ENCODE results near the gene PRDX5.

Gene PRDX5

GRCh38 chr11:64355078-64355940, 37.4 kb downstream of the PRDX5 start (continued):
- TF ChIP-seq ZNF248 (tag by site-specific recombination; IDR thresholded peaks at IDR 0.05) (no peak), ZNF585B (tag by site-specific recombination; IDR thresholded peaks at IDR 0.05) (no peak), SP3 (tag by site-specific recombination; IDR thresholded peaks at IDR 0.05) (no peak), ZNF514 (tag by site-specific recombination; IDR thresholded peaks at IDR 0.05) (no peak), ZNF621 (tag by site-specific recombination; IDR thresholded peaks at IDR 0.05) (no peak), ZNF221 (tag by site-specific recombination; IDR thresholded peaks at IDR 0.05; ENCODE audit: borderline replicate concordance) (no peak), ZNF16 (tag by site-specific recombination; IDR thresholded peaks at IDR 0.05; ENCODE audit: low read depth) (no peak), ZBTB7A (tag by site-specific recombination; IDR thresholded peaks at IDR 0.05; ENCODE audit: low read depth) (0 out of 2 replicates have a peak, but pooled peaks have one; percentile 28), ZNF76 (tag by site-specific recombination; IDR thresholded peaks at IDR 0.05; ENCODE audit: borderline replicate concordance, low read depth) (no peak; the same call in 1 of the 2 replicates), ZNF426 (tag by site-specific recombination; IDR thresholded peaks at IDR 0.05) (no peak), ZNF23 (tag by site-specific recombination; IDR thresholded peaks at IDR 0.05; ENCODE audit: borderline replicate concordance) (no peak), ZNF121 (tag by site-specific recombination; IDR thresholded peaks at IDR 0.05) (no peak), IKZF3 (tag by site-specific recombination; IDR thresholded peaks at IDR 0.05) (peak; percentile 33), ZNF10 (tag by site-specific recombination; IDR thresholded peaks at IDR 0.05) (no peak), ZNF416 (tag by site-specific recombination; IDR thresholded peaks at IDR 0.05) (no peak), ZNF701 (tag by site-specific recombination; IDR thresholded peaks at IDR 0.05) (no peak), ZNF561 (tag by site-specific recombination; IDR thresholded peaks at IDR 0.05; ENCODE audit: borderline replicate concordance) (no peak), ZNF223 (tag by site-specific recombination; IDR thresholded peaks at IDR 0.05) (no peak), ZNF202 (tag by site-specific recombination; IDR thresholded peaks at IDR 0.05; ENCODE audit: borderline replicate concordance) (no peak), ZNF394 (tag by site-specific recombination; IDR thresholded peaks at IDR 0.05; ENCODE audit: borderline replicate concordance) (no peak; the same call in 1 of the 2 replicates), ZNF776 (tag by site-specific recombination; IDR thresholded peaks at IDR 0.05; ENCODE audit: borderline replicate concordance) (no peak), REPIN1 (tag by site-specific recombination; IDR thresholded peaks at IDR 0.05; ENCODE audit: low read depth) (no peak), ZNF324 (tag by site-specific recombination; IDR thresholded peaks at IDR 0.05) (no peak), ZNF544 (tag by site-specific recombination; IDR thresholded peaks at IDR 0.05) (no peak), ZNF175 (tag by site-specific recombination; IDR thresholded peaks at IDR 0.05) (no peak), ZNF707 (tag by site-specific recombination; IDR thresholded peaks at IDR 0.05) (no peak)
- TF ChIP-seq, protein P1, sequence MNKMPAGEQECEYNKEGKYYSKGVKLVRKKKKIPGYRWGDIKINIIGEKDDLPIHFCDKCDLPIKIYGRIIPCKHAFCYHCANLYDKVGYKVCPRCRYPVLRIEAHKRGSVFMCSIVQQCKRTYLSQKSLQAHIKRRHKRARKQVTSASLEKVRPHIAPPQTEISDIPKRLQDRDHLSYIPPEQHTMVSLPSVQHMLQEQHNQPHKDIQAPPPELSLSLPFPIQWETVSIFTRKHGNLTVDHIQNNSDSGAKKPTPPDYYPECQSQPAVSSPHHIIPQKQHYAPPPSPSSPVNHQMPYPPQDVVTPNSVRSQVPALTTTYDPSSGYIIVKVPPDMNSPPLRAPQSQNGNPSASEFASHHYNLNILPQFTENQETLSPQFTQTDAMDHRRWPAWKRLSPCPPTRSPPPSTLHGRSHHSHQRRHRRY (tag by site-specific recombination; IDR thresholded peaks at IDR 0.05), result no peak
- TF ChIP-seq, protein P2, sequence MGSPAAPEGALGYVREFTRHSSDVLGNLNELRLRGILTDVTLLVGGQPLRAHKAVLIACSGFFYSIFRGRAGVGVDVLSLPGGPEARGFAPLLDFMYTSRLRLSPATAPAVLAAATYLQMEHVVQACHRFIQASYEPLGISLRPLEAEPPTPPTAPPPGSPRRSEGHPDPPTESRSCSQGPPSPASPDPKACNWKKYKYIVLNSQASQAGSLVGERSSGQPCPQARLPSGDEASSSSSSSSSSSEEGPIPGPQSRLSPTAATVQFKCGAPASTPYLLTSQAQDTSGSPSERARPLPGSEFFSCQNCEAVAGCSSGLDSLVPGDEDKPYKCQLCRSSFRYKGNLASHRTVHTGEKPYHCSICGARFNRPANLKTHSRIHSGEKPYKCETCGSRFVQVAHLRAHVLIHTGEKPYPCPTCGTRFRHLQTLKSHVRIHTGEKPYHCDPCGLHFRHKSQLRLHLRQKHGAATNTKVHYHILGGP (tag by site-specific recombination; IDR thresholded peaks at IDR 0.05), result no peak
- TF ChIP-seq, protein P3, sequence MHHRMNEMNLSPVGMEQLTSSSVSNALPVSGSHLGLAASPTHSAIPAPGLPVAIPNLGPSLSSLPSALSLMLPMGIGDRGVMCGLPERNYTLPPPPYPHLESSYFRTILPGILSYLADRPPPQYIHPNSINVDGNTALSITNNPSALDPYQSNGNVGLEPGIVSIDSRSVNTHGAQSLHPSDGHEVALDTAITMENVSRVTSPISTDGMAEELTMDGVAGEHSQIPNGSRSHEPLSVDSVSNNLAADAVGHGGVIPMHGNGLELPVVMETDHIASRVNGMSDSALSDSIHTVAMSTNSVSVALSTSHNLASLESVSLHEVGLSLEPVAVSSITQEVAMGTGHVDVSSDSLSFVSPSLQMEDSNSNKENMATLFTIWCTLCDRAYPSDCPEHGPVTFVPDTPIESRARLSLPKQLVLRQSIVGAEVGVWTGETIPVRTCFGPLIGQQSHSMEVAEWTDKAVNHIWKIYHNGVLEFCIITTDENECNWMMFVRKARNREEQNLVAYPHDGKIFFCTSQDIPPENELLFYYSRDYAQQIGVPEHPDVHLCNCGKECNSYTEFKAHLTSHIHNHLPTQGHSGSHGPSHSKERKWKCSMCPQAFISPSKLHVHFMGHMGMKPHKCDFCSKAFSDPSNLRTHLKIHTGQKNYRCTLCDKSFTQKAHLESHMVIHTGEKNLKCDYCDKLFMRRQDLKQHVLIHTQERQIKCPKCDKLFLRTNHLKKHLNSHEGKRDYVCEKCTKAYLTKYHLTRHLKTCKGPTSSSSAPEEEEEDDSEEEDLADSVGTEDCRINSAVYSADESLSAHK (tag by site-specific recombination; IDR thresholded peaks at IDR 0.05), result no peak
- TF ChIP-seq, protein P4, sequence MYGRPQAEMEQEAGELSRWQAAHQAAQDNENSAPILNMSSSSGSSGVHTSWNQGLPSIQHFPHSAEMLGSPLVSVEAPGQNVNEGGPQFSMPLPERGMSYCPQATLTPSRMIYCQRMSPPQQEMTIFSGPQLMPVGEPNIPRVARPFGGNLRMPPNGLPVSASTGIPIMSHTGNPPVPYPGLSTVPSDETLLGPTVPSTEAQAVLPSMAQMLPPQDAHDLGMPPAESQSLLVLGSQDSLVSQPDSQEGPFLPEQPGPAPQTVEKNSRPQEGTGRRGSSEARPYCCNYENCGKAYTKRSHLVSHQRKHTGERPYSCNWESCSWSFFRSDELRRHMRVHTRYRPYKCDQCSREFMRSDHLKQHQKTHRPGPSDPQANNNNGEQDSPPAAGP (tag by site-specific recombination; IDR thresholded peaks at IDR 0.05), result 0 out of 2 replicates have a peak, but pooled peaks have one; percentile 30
- TF ChIP-seq, protein P5, sequence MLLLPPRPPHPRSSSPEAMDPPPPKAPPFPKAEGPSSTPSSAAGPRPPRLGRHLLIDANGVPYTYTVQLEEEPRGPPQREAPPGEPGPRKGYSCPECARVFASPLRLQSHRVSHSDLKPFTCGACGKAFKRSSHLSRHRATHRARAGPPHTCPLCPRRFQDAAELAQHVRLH (tag by site-specific recombination; IDR thresholded peaks at IDR 0.05), result no peak
- TF ChIP-seq, protein P6, sequence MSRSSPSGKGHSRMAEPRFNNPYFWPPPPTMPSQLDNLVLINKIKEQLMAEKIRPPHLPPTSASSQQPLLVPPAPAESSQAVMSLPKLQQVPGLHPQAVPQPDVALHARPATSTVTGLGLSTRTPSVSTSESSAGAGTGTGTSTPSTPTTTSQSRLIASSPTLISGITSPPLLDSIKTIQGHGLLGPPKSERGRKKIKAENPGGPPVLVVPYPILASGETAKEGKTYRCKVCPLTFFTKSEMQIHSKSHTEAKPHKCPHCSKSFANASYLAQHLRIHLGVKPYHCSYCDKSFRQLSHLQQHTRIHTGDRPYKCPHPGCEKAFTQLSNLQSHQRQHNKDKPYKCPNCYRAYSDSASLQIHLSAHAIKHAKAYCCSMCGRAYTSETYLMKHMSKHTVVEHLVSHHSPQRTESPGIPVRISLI (tag by site-specific recombination; IDR thresholded peaks at IDR 0.05), result no peak

Data from HEK293 (cell line).